HG03196 (cell line): ENCODE measurements around the gene DAAM2.

ENCODE experiments used
- ATAC-seq: cut with Tn5 transposase; IDR thresholded peaks from one replicate; pipeline ENCODE4 v1.9.1; 2021; ENCODE audit not compliant: unreplicated experiment

DAAM2 gene

GRCh38 chr6:39786649-39787048 lies 5.5 kb upstream of the DAAM2 start:
- ATAC-seq, result no peak

- no peak for ATAC-seq
Measured at GRCh38 chr6:39787322-39787721, 4.9 kb upstream of the DAAM2 start.

- no peak for ATAC-seq
Measured at GRCh38 chr6:39790772-39791171, 1.4 kb upstream of the DAAM2 start.

GRCh38 chr6:39791311-39791710 lies 865 bp upstream of the DAAM2 start:
- ATAC-seq, result no peak

GRCh38 chr6:39792540-39793450 lies 619 bp downstream of the DAAM2 start:
- no peak for ATAC-seq

GRCh38 chr6:39793516-39793915 lies 1.3 kb downstream of the DAAM2 start:
- no peak for ATAC-seq

GRCh38 chr6:39794231-39794630 lies 2.1 kb downstream of the DAAM2 start:
- ATAC-seq, result no peak

GRCh38 chr6:39797751-39798150 lies 5.6 kb downstream of the DAAM2 start:
- no peak for ATAC-seq

GRCh38 chr6:39800034-39801032 lies 8.2 kb downstream of the DAAM2 start:
- no peak for ATAC-seq

GRCh38 chr6:39801456-39802251 lies 9.5 kb downstream of the DAAM2 start:
- no peak for ATAC-seq

- ATAC-seq, result no peak
Measured at GRCh38 chr6:39803872-39804271, 11.7 kb downstream of the DAAM2 start.

GRCh38 chr6:39804466-39805065 lies 12.4 kb downstream of the DAAM2 start:
- ATAC-seq, result no peak

GRCh38 chr6:39806278-39806677 lies 14.1 kb downstream of the DAAM2 start:
- ATAC-seq, result no peak

- ATAC-seq, result no peak
Measured at GRCh38 chr6:39808346-39808745, 16.2 kb downstream of the DAAM2 start.

GRCh38 chr6:39808964-39809363 lies 16.8 kb downstream of the DAAM2 start:
- no peak for ATAC-seq

- no peak for ATAC-seq
Measured at GRCh38 chr6:39811835-39812345, 19.7 kb downstream of the DAAM2 start.

- ATAC-seq, result no peak
Measured at GRCh38 chr6:39812496-39812852, 20.3 kb downstream of the DAAM2 start.

- ATAC-seq, result peak; percentile 71
Measured at GRCh38 chr6:39812853-39813533, 20.8 kb downstream of the DAAM2 start.

- ATAC-seq, result no peak
Measured at GRCh38 chr6:39814236-39814635, 22.1 kb downstream of the DAAM2 start.

GRCh38 chr6:39815356-39815755 lies 23.2 kb downstream of the DAAM2 start:
- no peak for ATAC-seq
